Adrenal gland (tissue), 5 donors: ENCODE results near the gene GPR132.

ENCODE experiments used
- POLR2A ChIP-seq, 2 donors: fragments of 450-650 bp; IDR thresholded peaks; one replicate each; pipeline ENCODE4 v1.6.1; 2017; ENCODE audit warnings: antibody characterized with exemption in 2 of 2, mild to moderate bottlenecking in 2 of 2, moderate library complexity in 1 of 2
- TF ChIP-seq, protein P1 (sequence below), 6 experiments: fragments of 450-650 bp in 4 of 6; fragments of 200-600 bp in 2 of 6; sonication (generic) in 1 of 6; IDR thresholded peaks; 1 replicate in 5 of 6; 2 replicates in 1 of 6; pipeline versions ENCODE4 v1.5.1 to v1.8.0; 2016 to 2021; ENCODE audit warnings: antibody characterized with exemption in 6 of 6, mild to moderate bottlenecking in 2 of 6, moderate library complexity in 1 of 6
- donor health status: DM: no; HTN: no; CAD: no.

DNA sequence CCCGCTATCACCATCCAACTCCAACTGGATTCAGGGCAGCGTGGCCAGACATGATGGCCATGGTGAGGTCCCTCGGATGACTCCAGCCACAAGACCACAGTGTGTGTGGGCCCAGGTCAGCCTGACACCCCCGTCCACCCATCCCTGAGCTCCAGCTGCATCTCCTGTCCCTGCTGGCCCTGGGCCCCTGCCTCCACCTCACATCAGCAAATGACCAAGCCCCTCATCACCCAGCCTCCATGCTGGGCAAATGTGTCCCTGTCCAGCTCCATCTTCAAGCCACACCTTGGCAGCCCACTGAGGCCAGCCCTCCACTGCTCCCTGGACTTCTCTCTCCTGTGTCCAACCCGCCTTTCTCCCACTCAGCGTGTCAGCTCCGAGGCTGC lies 3.2 kb downstream of the GPR132 start:
- TF ChIP-seq, protein P1, sequence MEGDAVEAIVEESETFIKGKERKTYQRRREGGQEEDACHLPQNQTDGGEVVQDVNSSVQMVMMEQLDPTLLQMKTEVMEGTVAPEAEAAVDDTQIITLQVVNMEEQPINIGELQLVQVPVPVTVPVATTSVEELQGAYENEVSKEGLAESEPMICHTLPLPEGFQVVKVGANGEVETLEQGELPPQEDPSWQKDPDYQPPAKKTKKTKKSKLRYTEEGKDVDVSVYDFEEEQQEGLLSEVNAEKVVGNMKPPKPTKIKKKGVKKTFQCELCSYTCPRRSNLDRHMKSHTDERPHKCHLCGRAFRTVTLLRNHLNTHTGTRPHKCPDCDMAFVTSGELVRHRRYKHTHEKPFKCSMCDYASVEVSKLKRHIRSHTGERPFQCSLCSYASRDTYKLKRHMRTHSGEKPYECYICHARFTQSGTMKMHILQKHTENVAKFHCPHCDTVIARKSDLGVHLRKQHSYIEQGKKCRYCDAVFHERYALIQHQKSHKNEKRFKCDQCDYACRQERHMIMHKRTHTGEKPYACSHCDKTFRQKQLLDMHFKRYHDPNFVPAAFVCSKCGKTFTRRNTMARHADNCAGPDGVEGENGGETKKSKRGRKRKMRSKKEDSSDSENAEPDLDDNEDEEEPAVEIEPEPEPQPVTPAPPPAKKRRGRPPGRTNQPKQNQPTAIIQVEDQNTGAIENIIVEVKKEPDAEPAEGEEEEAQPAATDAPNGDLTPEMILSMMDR (IDR thresholded peaks at IDR 0.05): no peak
- no peak for TF ChIP-seq POLR2A (IDR thresholded peaks at IDR 0.05)
